ENCODE data around the gene NPPA. TPM values are rescaled to one million over a fixed set of nuclear protein-coding genes. Genes with fewer than 3 reads are reported as not detected.

The NPPA gene
- total RNA-seq, 6 experiments from 2014 or later, result 0.27 to 2.3 (median 1.3) TPM; not detected in 2

GRCh38 chr1:11888206-11888876, 40.8 kb upstream of the NPPA start:
- H3K4me3 ChIP-seq, result no peak overlapping the region
- no peaks in the 10 kb centered on the region for H3K4me1 ChIP-seq
- intact Hi-C loops (cut with DNase I), result no loop called here
- H3K27me3 ChIP-seq, result no peaks in the 10 kb centered on the region
- WGBS (ENCODE audit: insufficient coverage, low coverage, low lambda C conversion rate, missing lambda C conversion rate), result 91% methylated on average over 7 of the region's 15 CpGs
- H3K9me3 ChIP-seq, result no peaks in the 10 kb centered on the region
- no peaks in the 10 kb centered on the region for H3K36me3 ChIP-seq
- no peak for DNase-seq
- ATAC-seq, result no peak
- TF ChIP-seq CTCF (IDR thresholded peaks at IDR 0.05), result no peak
- no peak for TF ChIP-seq POLR2A (IDR thresholded peaks at IDR 0.05)
- no peak overlapping the region for H3K27ac ChIP-seq

GRCh38 chr1:11887666-11888007, 40.1 kb upstream of the NPPA start:
- Histone ChIP-seq H3K9me3 (no peaks in the 10 kb centered on the region), H3K36me3 (no peaks in the 10 kb centered on the region), H3K27me3 (no peaks in the 10 kb centered on the region), H3K27ac (no peak overlapping the region), H3K4me3 (no peak overlapping the region), H3K4me1 (no peaks in the 10 kb centered on the region)
- DNase-seq, result no peak
- no peak for TF ChIP-seq POLR2A (IDR thresholded peaks at IDR 0.05)
- intact Hi-C loops (cut with DNase I), result no loop called here
- ATAC-seq, result no peak
- WGBS (ENCODE audit: insufficient coverage, low coverage, low lambda C conversion rate, missing lambda C conversion rate), result 60% methylated on average over 2 of the region's 7 CpGs

- no peak for ATAC-seq
- intact Hi-C loops (cut with DNase I), result no loop called here
- Histone ChIP-seq H3K27me3 (no peaks in the 10 kb centered on the region), H3K36me3 (no peaks in the 10 kb centered on the region), H3K4me3 (no peak overlapping the region), H3K27ac (no peak overlapping the region), H3K9me3 (no peaks in the 10 kb centered on the region), H3K4me1 (no peaks in the 10 kb centered on the region)
- TF ChIP-seq POLR2A (IDR thresholded peaks at IDR 0.05) (no peak), CTCF (IDR thresholded peaks at IDR 0.05) (no peak)
- no CpG with 5 or more reads among the region's 19 CpGs for WGBS (ENCODE audit: insufficient coverage, low coverage, low lambda C conversion rate, missing lambda C conversion rate)
- DNase-seq, result no peak
These were observed 39.5 kb upstream of the NPPA start for GRCh38 chr1:11886986-11887665.

- ATAC-seq (no peak), DNase-seq (no peak)
- Histone ChIP-seq H3K36me3 (no peaks in the 10 kb centered on the region), H3K27ac (no peak overlapping the region), H3K9me3 (no peaks in the 10 kb centered on the region), H3K27me3 (no peaks in the 10 kb centered on the region), H3K4me3 (no peak overlapping the region), H3K4me1 (no peaks in the 10 kb centered on the region)
- intact Hi-C loops (cut with DNase I), result no loop called here
- 65% methylated on average over 3 of the region's 6 CpGs for WGBS (ENCODE audit: insufficient coverage, low coverage, low lambda C conversion rate, missing lambda C conversion rate)
- TF ChIP-seq POLR2A (IDR thresholded peaks at IDR 0.05) (no peak), CTCF (IDR thresholded peaks at IDR 0.05) (no peak)
These were observed 38.3 kb upstream of the NPPA start for GRCh38 chr1:11885916-11886315.

- ATAC-seq (peak in 3 of 4 donors; percentile 35 to 60 (median 48)), DNase-seq (peak in 1 of 3 donors; percentile 46)
- Histone ChIP-seq H3K4me3 (no peak overlapping the region), H3K36me3 (no peaks in the 10 kb centered on the region), H3K4me1 (no peaks in the 10 kb centered on the region), H3K27me3 (no peaks in the 10 kb centered on the region), H3K9me3 (no peaks in the 10 kb centered on the region), H3K27ac (no peak overlapping the region)
- intact Hi-C loops (cut with DNase I), result no loop called here
- WGBS (ENCODE audit: insufficient coverage, low coverage, low lambda C conversion rate, missing lambda C conversion rate), result 75% methylated on average over 4 of the region's 13 CpGs
- TF ChIP-seq CTCF (IDR thresholded peaks at IDR 0.05) (no peak), POLR2A (IDR thresholded peaks at IDR 0.05) (no peak)
These were observed 35.4 kb upstream of the NPPA start for GRCh38 chr1:11882814-11883538.
